ENCODE results near the gene NIT1. TPM values are rescaled to one million over a fixed set of nuclear protein-coding genes. Genes with fewer than 3 reads are reported as not detected.
A peak's percentile ranks its signal among the peaks of the same experiment; 100 is the strongest.

Gene NIT1
- total and polyA plus RNA-seq, 9 of the 15 experiments (the other 6 are each of a cell fraction or from before 2014, with no cell fraction given): 18.4 to 76.0 (median 33.7) TPM

GRCh38 chr1:161162052-161162451, 44.1 kb downstream of the NIT1 start (continued):
- TF ChIP-seq SP2 (IDR thresholded peaks at IDR 0.05; ENCODE audit: extremely low read depth, low read depth, low read length, poor library complexity, severe bottlenecking) (no peak), MIER1 (IDR thresholded peaks at IDR 0.05; ENCODE audit: low read depth) (no peak), TRIM28 (IDR thresholded peaks at IDR 0.05) (no peak), AFF4 (CRISPR knock-in tag; IDR thresholded peaks at IDR 0.05) (no peak), HMBOX1 (IDR thresholded peaks at IDR 0.05) (no peak), EP300 (IDR thresholded peaks at IDR 0.05; ENCODE audit: low read length) (peak; percentile 42; the same call in 1 of the 2 replicates), RCOR1 (IDR thresholded peaks at IDR 0.05; ENCODE audit: borderline replicate concordance in 1 of 2, low read depth in 2 of 2, low read length in 2 of 2) (0 out of 4 replicates have a peak, but pooled peaks of 1 of the 2 experiments have one; percentile 53), FOXK2 (conservative IDR thresholded peaks at IDR 0.05 in 1 of 2, IDR thresholded peaks at IDR 0.05 in 1 of 2; ENCODE audit: low read depth in 2 of 2) (no peak), PCBP1 (IDR thresholded peaks at IDR 0.05; ENCODE audit: low read depth, low read length, poor library complexity, severe bottlenecking) (no peak), TFAM (CRISPR knock-in tag; conservative IDR thresholded peaks at IDR 0.05) (no peak), NELFE (IDR thresholded peaks at IDR 0.05; ENCODE audit: insufficient read depth, insufficient read length) (no peak), SRSF3 (IDR thresholded peaks at IDR 0.05; ENCODE audit: insufficient read depth, low read length) (no peak), ZBTB11 (CRISPR knock-in tag; IDR thresholded peaks at IDR 0.05) (0 out of 6 replicates have a peak, but pooled peaks of 1 of the 3 experiments have one; percentile 21), FOXM1 (IDR thresholded peaks at IDR 0.05; ENCODE audit: low read depth) (no peak), FOXM1 (CRISPR knock-in tag; IDR thresholded peaks at IDR 0.05; ENCODE audit: low read depth) (no peak), DDX20 (tag; IDR thresholded peaks at IDR 0.05; ENCODE audit: low read depth) (no peak), TCF7L2 (IDR thresholded peaks at IDR 0.05; ENCODE audit: low read depth, low read length) (no peak), ZBTB17 (CRISPR knock-in tag; IDR thresholded peaks at IDR 0.05) (no peak), ZNF23 (CRISPR knock-in tag; IDR thresholded peaks at IDR 0.05) (no peak), TBL1XR1 (IDR thresholded peaks at IDR 0.05; ENCODE audit: low read length in 2 of 2) (no peak), ZNF717 (CRISPR knock-in tag; IDR thresholded peaks at IDR 0.05) (no peak), RAD51 (IDR thresholded peaks at IDR 0.05; ENCODE audit: borderline replicate concordance, low read depth) (no peak)

All from K562 (cell line).